ENCODE data around the gene MDGA2.

The MDGA2 gene

DNA sequence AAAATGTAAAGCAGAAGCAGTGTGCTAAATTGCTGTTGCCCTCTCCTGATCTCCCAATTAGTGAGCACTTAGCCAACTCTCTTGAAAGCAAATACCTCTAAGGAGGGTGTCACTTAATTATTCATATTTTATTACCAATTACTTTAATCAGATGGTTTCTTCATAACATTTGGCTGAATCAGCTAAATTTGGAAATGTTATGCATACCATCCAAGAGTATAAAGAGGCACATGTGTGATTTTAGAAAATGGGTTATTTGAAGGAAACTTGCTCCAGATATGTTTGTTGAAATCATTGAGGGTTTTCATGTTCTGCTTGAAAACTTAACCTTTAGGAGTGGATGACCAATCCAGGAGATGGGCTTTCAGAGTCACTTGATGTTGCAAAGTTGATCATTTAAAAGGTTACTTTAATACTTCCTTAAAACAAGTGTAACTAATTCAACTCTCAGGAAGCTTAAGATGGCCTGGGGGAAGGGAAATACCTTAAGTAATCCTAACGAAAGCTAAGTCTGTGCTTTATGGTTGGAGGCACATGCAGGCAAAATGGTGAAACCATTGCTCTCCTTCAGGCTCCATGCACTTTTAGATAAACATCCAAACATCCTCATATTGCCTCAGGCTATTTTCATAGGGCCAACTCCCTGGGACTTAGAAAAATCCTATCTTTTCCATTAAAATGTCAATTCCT lies 434.5 kb downstream of the MDGA2 start:
- DNase-seq (ENCODE audit: low spot score) = no peak
- TF ChIP-seq, protein P1, sequence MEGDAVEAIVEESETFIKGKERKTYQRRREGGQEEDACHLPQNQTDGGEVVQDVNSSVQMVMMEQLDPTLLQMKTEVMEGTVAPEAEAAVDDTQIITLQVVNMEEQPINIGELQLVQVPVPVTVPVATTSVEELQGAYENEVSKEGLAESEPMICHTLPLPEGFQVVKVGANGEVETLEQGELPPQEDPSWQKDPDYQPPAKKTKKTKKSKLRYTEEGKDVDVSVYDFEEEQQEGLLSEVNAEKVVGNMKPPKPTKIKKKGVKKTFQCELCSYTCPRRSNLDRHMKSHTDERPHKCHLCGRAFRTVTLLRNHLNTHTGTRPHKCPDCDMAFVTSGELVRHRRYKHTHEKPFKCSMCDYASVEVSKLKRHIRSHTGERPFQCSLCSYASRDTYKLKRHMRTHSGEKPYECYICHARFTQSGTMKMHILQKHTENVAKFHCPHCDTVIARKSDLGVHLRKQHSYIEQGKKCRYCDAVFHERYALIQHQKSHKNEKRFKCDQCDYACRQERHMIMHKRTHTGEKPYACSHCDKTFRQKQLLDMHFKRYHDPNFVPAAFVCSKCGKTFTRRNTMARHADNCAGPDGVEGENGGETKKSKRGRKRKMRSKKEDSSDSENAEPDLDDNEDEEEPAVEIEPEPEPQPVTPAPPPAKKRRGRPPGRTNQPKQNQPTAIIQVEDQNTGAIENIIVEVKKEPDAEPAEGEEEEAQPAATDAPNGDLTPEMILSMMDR (IDR thresholded peaks at IDR 0.05; ENCODE audit: extremely low read depth, insufficient read depth, missing control alignments) = no peak
- in situ Hi-C loops (cut with MboI; ENCODE audit: low pct_unique_long_range_greater_than_20kb, low sequenced_read_pairs, unreplicated experiment) = no loop called here

DNA sequence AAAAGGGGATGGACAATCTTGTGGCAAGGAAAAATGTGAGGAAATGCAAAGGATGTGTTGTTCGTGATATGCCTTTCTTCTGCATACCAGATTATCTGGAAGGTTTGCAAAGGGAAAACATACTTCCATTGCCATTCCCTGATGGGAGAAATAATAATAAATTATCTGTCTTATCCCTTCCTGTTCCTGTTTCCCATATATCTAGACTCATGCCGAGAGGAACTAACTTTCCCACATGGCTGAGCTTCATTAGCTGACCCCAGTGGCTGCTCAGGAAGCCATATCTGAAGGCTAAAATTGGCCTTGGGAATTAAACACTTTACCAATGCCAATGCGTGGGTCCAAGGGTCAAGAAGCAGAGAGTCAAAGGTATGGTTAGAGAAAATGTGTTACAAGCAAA lies 439.8 kb downstream of the MDGA2 start:
- in situ Hi-C loops (cut with MboI; ENCODE audit: low pct_unique_long_range_greater_than_20kb, low sequenced_read_pairs, unreplicated experiment) = no loop called here
- TF ChIP-seq, protein P1 (IDR thresholded peaks at IDR 0.05; ENCODE audit: extremely low read depth, insufficient read depth, missing control alignments) = no peak
- DNase-seq (ENCODE audit: low spot score) = no peak

DNA sequence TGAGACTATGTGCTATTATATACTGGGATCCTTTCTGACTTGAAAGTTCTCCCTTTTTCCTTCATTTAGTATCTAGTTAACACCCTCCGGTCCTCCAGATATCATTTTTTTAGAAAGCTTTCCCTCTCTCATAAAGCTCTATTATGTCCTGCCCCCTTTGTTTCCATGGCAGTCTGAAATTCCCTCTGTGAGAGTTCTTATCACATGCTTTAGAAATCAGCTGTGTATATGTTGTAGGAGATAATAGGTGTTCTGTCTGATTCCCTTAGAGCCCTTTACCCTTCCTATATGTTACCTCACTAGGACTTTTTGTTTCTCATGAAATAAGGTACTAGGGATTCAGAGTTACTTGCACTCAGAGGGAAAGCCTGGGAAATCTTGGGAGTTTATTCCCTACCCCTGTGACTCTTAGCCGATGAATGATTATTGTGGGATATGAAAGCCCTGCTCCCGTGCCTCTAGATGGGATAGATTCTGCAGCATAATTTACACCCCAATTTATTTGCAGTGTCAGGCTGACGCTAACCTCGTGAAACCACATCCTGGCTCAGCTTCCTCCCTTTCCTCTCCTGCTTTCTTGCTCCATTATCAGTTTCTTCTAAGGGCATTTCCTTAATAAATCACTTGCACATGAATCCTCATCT lies 448.4 kb downstream of the MDGA2 start:
- TF ChIP-seq, protein P1 (IDR thresholded peaks at IDR 0.05; ENCODE audit: extremely low read depth, insufficient read depth, missing control alignments) = no peak
- no peak for DNase-seq (ENCODE audit: low spot score)
- in situ Hi-C loops (cut with MboI; ENCODE audit: low pct_unique_long_range_greater_than_20kb, low sequenced_read_pairs, unreplicated experiment) = no loop called here

DNA sequence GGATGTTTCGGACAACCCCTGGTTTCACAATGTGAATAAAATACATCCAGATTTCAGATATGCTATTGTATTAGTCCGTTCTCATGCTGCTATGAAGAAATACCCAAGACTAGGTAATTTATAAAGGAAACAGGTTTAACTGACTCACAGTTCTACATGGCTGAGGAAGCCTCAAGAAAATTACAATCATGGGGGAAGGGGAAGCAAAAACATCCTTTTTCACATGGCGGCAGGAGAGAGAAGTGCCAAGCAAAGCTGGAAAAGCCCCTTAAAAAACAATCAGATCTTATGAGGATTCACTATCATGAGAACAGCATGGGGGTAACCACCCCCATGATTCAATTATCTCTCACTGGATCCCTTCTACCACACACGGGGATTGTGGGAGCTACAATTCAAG lies 451.7 kb downstream of the MDGA2 start:
- in situ Hi-C loops (cut with MboI; ENCODE audit: low pct_unique_long_range_greater_than_20kb, low sequenced_read_pairs, unreplicated experiment) = no loop called here
- TF ChIP-seq, protein P1 (IDR thresholded peaks at IDR 0.05; ENCODE audit: extremely low read depth, insufficient read depth, missing control alignments) = no peak
- DNase-seq (ENCODE audit: low spot score) = no peak

DNA sequence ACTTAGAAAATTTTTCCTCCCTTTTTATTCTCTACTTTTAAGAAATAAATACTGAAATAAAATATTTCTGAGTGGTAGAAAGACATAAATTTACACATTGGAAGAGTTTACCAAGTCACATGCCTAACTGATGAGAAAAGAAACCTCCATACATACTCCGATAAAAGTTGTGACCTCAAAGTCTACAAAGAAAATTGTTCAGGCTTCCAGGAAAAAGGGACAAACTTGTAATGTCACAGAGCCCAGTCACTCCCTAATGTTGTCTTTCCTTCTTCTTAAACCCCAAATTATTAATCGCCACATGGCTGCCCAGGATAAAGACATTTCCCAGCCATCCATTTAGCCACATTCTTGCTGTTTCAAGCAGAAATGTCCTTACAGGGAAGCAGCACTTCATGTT lies 455.3 kb downstream of the MDGA2 start:
- DNase-seq (ENCODE audit: low spot score) = no peak
- in situ Hi-C loops (cut with MboI; ENCODE audit: low pct_unique_long_range_greater_than_20kb, low sequenced_read_pairs, unreplicated experiment) = no loop called here
- TF ChIP-seq, protein P1 (IDR thresholded peaks at IDR 0.05; ENCODE audit: extremely low read depth, insufficient read depth, missing control alignments) = no peak

DNA sequence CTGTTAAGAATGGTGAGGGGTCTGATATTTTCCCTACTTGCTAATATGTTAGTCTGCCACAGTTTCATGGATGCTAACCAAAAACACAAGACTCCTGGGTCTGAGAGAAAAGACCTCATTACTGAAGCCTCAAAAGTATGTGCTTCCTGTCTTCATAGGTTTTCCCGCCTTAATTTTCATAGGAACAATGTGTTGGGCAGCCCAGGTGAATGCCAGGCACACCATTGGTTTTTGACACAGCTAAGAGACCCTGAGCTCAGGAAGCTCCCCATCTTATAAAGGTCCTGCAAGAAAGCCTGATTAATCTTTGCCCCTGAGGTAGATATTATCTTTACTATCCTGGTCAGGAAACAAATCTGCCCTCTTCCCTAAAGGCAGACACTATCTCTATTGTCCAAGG lies 464.1 kb downstream of the MDGA2 start:
- DNase-seq (ENCODE audit: low spot score) = no peak
- in situ Hi-C loops (cut with MboI; ENCODE audit: low pct_unique_long_range_greater_than_20kb, low sequenced_read_pairs, unreplicated experiment) = no loop called here
- TF ChIP-seq, protein P1 (IDR thresholded peaks at IDR 0.05; ENCODE audit: extremely low read depth, insufficient read depth, missing control alignments) = no peak
